HEK293 (cell line): ENCODE data around the gene TMEM192.

Source experiments
- KLF9 ChIP-seq: fragments of 450-650 bp; formaldehyde crosslinking; IDR thresholded peaks from 2 replicates; pipeline ENCODE4 v1.5.1; 2016; ENCODE audit warnings: missing biosample characterization, missing genetic modification characterization, low read depth
- MEIS1 ChIP-seq: sonication (generic); formaldehyde crosslinking; IDR thresholded peaks from 2 replicates; pipeline ENCODE4 v1.8.1; 2022; ENCODE audit warnings: missing genetic modification reagents, mild to moderate bottlenecking, borderline replicate concordance
- ZBTB21 ChIP-seq: fragments of 450-650 bp; formaldehyde crosslinking; IDR thresholded peaks from 2 replicates; pipeline ENCODE4 v1.5.1; 2017; ENCODE audit warnings: missing biosample characterization, missing genetic modification characterization
- ZBTB8A ChIP-seq: fragments of 450-650 bp; formaldehyde crosslinking; IDR thresholded peaks from 2 replicates; pipeline ENCODE4 v1.5.1; 2016; ENCODE audit warnings: missing biosample characterization, missing genetic modification characterization
- ZNF274 ChIP-seq, 2 experiments: fragments of 200-500 bp in 1 of 2; fragments of 450-650 bp in 1 of 2; sonication (Bioruptor generic) in 1 of 2; formaldehyde crosslinking in 1 of 2; IDR thresholded peaks; 2 replicates each; pipeline versions ENCODE4 v1.5.1 to v1.6.1; 2014 to 2016; ENCODE audit warnings: borderline replicate concordance in 1 of 2, inconsistent platforms in 1 of 2, low read length in 1 of 2, missing biosample characterization in 1 of 2, missing genetic modification characterization in 1 of 2
- ZNF354C ChIP-seq: fragments of 450-650 bp; formaldehyde crosslinking; IDR thresholded peaks from 2 replicates; pipeline ENCODE4 v1.5.1; 2016; ENCODE audit warnings: missing biosample characterization, missing genetic modification characterization, low read depth, borderline replicate concordance
- TF ChIP-seq, protein P1 (sequence below): fragments of 450-650 bp; formaldehyde crosslinking; IDR thresholded peaks from 2 replicates; pipeline ENCODE4 v1.5.1; 2016; ENCODE audit warnings: missing biosample characterization, missing genetic modification characterization
- TF ChIP-seq, protein P2 (sequence below): fragments of 450-650 bp; formaldehyde crosslinking; IDR thresholded peaks from 2 replicates; pipeline ENCODE4 v1.5.1; 2016; ENCODE audit warnings: missing biosample characterization, missing genetic modification characterization, low read depth
- TF ChIP-seq, protein P3 (sequence below): fragments of 450-650 bp; formaldehyde crosslinking; IDR thresholded peaks from 2 replicates; pipeline ENCODE4 v1.5.1; 2016; ENCODE audit warnings: missing biosample characterization, missing genetic modification characterization
- TF ChIP-seq, protein P4 (sequence below): fragments of 450-650 bp; formaldehyde crosslinking; IDR thresholded peaks from 2 replicates; pipeline ENCODE4 v1.5.1; 2016; ENCODE audit warnings: missing biosample characterization, missing genetic modification characterization

DNA sequence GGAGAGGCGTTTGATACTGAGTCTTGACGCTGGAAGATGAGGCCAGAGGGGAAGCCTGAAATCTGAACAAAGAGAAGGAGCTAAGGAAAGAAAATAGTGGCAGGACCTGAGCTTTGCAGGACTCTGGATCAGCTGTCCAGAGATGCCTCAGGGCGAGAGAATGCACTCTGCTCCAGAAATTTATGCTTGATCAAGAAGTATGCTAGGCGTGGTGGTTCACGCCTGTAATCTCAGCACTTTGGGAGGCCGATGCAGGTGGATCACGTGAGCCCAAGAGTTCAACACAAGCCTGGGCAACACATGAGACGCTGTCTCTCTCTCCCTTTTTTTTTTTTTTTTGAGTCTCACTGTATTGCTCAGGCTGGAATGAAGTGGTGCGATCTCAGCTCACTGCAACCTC, 57.1 kb downstream of the TMEM192 start:
- no peak for TF ChIP-seq ZBTB8A (tag by site-specific recombination)
- TF ChIP-seq, protein P1, sequence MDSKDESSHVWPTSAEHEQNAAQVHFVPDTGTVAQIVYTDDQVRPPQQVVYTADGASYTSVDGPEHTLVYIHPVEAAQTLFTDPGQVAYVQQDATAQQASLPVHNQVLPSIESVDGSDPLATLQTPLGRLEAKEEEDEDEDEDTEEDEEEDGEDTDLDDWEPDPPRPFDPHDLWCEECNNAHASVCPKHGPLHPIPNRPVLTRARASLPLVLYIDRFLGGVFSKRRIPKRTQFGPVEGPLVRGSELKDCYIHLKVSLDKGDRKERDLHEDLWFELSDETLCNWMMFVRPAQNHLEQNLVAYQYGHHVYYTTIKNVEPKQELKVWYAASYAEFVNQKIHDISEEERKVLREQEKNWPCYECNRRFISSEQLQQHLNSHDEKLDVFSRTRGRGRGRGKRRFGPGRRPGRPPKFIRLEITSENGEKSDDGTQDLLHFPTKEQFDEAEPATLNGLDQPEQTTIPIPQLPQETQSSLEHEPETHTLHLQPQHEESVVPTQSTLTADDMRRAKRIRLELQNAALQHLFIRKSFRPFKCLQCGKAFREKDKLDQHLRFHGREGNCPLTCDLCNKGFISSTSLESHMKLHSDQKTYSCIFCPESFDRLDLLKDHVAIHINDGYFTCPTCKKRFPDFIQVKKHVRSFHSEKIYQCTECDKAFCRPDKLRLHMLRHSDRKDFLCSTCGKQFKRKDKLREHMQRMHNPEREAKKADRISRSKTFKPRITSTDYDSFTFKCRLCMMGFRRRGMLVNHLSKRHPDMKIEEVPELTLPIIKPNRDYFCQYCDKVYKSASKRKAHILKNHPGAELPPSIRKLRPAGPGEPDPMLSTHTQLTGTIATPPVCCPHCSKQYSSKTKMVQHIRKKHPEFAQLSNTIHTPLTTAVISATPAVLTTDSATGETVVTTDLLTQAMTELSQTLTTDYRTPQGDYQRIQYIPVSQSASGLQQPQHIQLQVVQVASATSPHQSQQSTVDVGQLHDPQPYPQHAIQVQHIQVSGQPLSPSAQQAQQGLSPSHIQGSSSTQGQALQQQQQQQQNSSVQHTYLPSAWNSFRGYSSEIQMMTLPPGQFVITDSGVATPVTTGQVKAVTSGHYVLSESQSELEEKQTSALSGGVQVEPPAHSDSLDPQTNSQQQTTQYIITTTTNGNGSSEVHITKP = no peak
- TF ChIP-seq, protein P2, sequence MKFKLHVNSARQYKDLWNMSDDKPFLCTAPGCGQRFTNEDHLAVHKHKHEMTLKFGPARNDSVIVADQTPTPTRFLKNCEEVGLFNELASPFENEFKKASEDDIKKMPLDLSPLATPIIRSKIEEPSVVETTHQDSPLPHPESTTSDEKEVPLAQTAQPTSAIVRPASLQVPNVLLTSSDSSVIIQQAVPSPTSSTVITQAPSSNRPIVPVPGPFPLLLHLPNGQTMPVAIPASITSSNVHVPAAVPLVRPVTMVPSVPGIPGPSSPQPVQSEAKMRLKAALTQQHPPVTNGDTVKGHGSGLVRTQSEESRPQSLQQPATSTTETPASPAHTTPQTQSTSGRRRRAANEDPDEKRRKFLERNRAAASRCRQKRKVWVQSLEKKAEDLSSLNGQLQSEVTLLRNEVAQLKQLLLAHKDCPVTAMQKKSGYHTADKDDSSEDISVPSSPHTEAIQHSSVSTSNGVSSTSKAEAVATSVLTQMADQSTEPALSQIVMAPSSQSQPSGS (tag by site-specific recombination) = no peak
- no peak for TF ChIP-seq ZNF354C (tag by site-specific recombination)
- TF ChIP-seq, protein P3, sequence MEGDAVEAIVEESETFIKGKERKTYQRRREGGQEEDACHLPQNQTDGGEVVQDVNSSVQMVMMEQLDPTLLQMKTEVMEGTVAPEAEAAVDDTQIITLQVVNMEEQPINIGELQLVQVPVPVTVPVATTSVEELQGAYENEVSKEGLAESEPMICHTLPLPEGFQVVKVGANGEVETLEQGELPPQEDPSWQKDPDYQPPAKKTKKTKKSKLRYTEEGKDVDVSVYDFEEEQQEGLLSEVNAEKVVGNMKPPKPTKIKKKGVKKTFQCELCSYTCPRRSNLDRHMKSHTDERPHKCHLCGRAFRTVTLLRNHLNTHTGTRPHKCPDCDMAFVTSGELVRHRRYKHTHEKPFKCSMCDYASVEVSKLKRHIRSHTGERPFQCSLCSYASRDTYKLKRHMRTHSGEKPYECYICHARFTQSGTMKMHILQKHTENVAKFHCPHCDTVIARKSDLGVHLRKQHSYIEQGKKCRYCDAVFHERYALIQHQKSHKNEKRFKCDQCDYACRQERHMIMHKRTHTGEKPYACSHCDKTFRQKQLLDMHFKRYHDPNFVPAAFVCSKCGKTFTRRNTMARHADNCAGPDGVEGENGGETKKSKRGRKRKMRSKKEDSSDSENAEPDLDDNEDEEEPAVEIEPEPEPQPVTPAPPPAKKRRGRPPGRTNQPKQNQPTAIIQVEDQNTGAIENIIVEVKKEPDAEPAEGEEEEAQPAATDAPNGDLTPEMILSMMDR (tag by site-specific recombination) = no peak
- TF ChIP-seq, protein P4, sequence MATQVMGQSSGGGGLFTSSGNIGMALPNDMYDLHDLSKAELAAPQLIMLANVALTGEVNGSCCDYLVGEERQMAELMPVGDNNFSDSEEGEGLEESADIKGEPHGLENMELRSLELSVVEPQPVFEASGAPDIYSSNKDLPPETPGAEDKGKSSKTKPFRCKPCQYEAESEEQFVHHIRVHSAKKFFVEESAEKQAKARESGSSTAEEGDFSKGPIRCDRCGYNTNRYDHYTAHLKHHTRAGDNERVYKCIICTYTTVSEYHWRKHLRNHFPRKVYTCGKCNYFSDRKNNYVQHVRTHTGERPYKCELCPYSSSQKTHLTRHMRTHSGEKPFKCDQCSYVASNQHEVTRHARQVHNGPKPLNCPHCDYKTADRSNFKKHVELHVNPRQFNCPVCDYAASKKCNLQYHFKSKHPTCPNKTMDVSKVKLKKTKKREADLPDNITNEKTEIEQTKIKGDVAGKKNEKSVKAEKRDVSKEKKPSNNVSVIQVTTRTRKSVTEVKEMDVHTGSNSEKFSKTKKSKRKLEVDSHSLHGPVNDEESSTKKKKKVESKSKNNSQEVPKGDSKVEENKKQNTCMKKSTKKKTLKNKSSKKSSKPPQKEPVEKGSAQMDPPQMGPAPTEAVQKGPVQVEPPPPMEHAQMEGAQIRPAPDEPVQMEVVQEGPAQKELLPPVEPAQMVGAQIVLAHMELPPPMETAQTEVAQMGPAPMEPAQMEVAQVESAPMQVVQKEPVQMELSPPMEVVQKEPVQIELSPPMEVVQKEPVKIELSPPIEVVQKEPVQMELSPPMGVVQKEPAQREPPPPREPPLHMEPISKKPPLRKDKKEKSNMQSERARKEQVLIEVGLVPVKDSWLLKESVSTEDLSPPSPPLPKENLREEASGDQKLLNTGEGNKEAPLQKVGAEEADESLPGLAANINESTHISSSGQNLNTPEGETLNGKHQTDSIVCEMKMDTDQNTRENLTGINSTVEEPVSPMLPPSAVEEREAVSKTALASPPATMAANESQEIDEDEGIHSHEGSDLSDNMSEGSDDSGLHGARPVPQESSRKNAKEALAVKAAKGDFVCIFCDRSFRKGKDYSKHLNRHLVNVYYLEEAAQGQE (tag by site-specific recombination) = no peak
- no peak for TF ChIP-seq ZNF274 (IDR thresholded peaks at IDR 0.05; ENCODE audit: low read length)
- TF ChIP-seq ZNF274 (tag by site-specific recombination; IDR thresholded peaks at IDR 0.05; ENCODE audit: borderline replicate concordance) = no peak
- TF ChIP-seq MEIS1 (CRISPR knock-in tag) = no peak
- TF ChIP-seq ZBTB21 (tag by site-specific recombination) = no peak
- TF ChIP-seq KLF9 (tag by site-specific recombination) = no peak
